Activated CD4-positive, alpha-beta T cell treated with anti-CD3 and anti-CD28 coated beads for 1 hour (primary cell): ENCODE measurements around the gene MAGEF1.

Experiments used
- DNase-seq: peaks from one replicate; pipeline ENCODE4 v3.0.0-alpha.2; 2020

Gene MAGEF1

GRCh38 chr3:184687363-184688015 is 24.4 kb downstream of the MAGEF1 start:
- DNase-seq: no peak

GRCh38 chr3:184685646-184686045 is 26.2 kb downstream of the MAGEF1 start:
- DNase-seq: no peak

GRCh38 chr3:184685055-184685454 is 26.8 kb downstream of the MAGEF1 start:
- no peak for DNase-seq

DNA sequence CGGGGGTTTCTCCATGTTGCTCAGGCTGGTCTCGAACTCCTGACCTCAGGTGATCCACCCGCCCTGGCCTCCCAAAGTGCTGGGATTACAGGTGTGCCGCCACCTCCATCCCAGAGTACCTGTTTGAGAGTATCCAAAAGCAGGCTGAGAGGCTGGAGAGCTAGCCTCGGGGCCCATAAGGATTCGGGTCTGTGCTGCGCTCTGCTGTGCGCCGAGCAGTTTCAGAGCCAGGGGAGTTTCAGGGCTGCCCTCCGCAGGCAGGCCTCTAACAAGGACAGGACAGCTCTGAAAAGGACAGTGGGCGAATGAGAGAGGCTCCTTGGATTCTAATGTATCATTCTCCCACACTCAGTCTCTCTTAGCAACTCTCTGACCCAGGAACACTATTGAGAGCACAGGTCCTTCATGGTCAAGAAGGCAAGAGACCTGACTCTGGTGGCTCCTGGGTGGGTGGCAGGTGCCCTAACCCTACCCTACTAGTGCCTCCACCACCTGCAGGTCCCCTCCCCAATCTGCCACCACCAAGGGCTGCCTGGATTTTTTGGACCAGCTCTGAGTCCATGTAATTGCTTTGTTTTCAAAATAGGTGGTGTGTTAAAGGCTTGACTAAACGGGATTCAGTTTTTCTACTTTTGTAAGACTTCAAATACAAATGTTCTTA is 27.8 kb downstream of the MAGEF1 start:
- DNase-seq: no peak

GRCh38 chr3:184683234-184683633 is 28.6 kb downstream of the MAGEF1 start:
- DNase-seq: no peak

DNA sequence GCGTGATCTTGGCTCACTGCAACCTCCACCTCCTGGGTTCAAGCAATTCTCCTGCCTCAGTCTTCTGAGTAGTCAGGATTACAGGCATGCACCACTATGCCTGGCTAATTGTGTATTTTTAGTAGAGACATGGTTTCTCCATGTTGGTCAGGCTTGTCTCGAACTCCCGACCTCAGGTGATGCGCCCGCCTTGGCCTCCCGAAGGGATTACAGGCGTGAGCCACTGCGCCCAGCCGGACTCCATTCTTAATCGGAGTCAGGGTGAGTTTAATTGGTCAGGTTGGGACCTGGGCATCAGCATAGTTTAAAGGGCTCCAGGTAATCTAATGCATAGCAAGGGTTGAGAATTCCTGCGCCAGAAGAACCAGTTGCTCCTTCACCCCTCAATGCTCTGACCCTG is 29.2 kb downstream of the MAGEF1 start:
- no peak for DNase-seq

DNA sequence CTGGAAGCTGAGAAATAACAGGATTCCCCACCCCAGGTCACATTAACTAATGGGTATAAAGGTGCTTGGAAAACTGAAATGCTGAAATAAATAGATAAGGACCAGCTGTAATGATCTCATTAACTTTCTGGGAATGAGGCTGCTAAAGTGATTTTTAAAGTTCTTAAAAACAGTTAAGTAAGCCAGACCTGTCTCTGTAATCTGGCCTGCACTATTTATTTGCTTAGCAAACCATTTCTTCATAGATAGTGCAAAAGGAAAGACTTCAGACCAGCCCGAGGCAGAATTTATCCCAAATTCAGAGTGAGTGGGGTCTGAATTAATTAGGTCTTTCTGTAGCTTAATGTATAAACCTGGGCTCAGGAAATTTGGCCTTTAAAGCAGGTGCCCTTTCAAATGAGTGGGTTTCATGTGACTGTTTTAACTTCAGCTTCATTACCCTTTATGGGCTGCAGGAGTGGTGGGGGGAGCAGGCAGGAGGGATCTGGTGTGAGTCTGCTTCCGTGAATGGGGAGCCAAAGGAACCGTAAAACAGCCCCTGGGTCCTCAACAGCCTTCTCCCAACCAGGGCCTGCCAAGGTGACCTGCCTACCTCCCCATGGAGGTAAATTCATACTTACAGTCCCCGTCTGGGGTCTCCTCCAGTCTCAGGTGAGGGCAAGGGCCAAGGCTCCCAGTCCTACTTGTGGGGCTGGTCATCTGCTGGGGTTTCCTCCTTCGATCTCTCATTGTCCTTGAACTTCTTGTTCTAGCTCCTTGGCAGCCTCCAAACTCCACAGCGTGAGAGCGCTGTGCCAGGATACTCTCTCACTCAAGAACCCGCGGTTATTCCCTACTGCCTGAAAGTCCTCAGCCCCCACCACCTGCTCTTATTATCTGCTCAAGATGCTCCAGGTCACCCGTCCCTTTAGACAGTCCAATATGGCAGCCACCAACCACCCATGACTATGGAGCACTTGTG is 31.2 kb downstream of the MAGEF1 start:
- no peak for DNase-seq

DNA sequence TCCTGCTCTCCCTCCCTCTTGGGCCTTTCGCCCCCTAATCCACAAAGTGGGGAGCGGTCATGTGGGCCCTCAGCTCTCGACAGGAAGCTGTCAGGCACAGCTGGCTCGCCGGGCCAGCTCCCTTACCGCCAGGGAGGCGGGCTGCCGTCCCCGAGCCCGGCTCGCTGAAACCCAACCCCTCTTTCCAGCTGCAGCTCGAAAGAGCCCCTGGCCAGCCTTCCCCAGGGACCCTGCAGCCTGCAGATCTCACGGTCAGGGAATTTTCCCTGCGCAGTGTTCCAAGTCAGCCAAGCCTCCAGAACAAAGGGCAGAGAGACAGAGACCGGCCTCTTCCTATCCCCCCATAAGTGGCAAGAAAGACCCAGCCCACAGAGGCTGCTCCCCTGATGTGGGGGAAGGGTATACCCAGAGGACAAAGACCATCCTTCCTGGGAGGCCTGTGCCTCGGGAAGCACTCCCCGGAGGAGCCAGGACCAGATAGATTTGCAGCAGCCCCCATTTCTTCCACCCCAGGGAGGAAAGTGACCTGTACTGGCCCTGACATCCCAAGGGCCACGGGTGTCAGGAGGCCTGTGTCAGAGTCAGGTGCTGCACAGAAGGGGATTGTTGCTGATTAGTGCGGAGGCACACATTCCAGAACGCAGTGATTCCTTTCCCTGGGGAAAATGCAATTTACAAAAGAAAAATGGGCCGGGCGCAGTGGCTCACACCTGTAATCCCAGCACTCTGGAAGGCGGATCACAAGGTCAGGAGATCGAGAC is 32.6 kb downstream of the MAGEF1 start:
- no peak for DNase-seq

GRCh38 chr3:184678317-184679055 is 33.4 kb downstream of the MAGEF1 start:
- no peak for DNase-seq

- DNase-seq: no peak
These were observed 34.2 kb downstream of the MAGEF1 start for GRCh38 chr3:184677344-184678316.

- DNase-seq: no peak
These were observed 34.9 kb downstream of the MAGEF1 start for GRCh38 chr3:184676927-184677326.

DNA sequence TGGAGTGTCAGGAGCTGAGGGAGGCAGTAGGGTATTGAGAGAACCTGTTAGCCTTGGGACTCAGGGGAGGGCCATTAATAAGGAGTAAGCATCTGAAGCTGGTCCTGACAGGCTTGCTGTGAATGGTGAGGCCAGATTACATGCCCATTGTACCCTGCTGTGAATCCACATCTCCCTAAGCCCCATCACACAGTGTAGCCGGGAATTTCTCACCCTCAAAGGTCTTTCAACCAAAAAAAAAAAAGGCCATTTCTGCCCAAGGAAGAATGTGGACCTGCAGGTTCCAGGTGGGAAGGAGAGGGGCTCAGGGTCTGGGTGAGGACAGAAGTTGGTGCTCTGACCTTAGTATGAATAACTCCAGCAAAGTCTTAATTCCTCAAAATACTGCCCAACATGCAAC is 37.2 kb downstream of the MAGEF1 start:
- DNase-seq: no peak

DNA sequence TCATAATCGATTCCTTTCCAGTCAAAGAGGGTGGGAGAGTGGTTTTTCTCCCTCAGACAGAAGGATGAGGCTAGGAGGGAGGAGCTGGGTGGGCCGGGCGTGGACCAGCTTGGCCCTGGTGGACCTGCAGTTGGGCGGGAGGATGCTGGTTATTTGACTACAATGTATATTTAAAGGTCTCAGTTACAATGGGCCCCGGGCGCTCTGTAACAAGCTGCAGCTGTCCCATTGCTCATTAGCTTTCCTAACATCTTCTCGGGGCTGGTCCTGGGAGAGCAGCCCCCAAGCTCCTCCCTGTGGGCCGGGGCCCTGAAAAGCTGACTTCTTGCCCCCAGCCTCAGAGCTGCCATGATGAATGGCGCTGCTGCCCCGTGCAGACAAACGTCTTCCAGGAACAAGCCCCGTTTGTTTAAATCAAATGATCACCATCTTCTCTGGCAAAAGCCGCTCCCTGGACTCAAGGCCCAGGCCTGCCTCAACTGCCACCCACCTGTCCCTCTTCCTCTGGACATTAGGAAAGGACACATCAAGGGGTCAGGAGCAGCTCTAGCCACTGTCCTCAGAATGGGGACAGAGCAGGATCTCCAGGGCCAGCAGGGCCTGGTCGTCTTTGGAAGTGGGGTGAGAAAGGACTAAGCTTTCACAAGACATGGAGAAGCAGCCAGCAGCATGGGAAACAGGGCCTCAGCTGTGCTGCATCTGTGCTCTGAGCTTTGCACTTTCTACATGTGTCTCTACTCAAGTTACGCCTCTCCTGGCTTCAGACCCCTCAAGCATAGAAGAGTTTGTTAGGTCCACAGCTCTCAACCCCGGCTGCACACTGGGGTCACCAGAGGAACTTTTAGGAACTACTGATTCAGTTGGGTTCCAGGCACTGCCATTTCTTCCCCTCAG is 38.6 kb downstream of the MAGEF1 start:
- no peak for DNase-seq

GRCh38 chr3:184672335-184672734 is 39.5 kb downstream of the MAGEF1 start:
- no peak for DNase-seq

- DNase-seq: no peak
These were observed 41.7 kb downstream of the MAGEF1 start for GRCh38 chr3:184670091-184670602.

- DNase-seq: no peak
These were observed 42.3 kb downstream of the MAGEF1 start for GRCh38 chr3:184669578-184669977.

DNA sequence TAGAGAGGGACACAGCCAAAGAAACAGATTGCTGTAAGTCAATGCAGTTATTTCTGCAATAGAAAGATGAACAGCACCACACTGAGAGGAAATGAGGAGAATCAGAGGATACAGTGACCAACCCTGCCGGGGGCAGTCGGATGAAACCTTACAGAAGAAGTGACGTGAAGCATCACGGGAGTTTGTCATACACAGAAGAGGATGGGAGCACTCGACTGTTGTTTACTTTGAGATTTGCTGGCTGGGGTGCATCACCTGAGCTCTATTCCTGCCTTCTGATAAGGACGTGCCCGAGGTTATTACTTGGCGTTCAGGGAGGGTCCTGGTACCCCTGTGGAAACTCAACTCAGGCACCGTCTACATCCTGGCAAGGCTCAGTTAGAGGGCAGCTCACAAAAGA is 45.4 kb downstream of the MAGEF1 start:
- no peak for DNase-seq

GRCh38 chr3:184665101-184665500 is 46.8 kb downstream of the MAGEF1 start:
- no peak for DNase-seq

DNA sequence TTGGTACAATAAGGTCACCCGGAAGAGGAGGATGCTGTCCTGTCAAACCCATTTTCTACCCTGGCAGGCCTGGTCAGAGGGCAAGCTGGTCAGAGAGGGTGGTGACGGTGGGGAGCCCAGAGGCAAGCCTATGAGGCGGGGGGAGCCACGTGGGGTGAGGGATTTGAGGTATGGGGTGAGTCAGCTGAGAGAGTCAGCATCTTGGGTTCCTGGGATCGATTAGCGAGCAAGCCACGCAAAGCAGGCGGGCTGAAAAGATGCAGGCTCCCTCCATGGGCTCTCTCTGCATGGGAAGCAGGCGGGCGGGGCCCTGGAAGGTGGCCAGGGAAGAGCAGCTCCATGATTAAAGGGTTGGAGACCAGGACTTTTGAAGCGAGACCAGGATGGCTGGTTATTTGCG is 48.1 kb downstream of the MAGEF1 start:
- DNase-seq: no peak

GRCh38 chr3:184663356-184663755 is 48.5 kb downstream of the MAGEF1 start:
- no peak for DNase-seq
